Stimulated activated CD4-positive, alpha-beta T cell treated with anti-CD3 and anti-CD28 coated beads, Interleukin-2, amount 100 ng/mL, for 24 hours (primary cell): ENCODE measurements around the gene PPP1R14C.

ENCODE experiments used
- DNase-seq, 2 donors: peaks; one replicate each; pipeline ENCODE4 v3.0.0-alpha.2; 2020

Gene PPP1R14C

GRCh38 chr6:150196942-150197745 is 54.3 kb downstream of the PPP1R14C start:
- no peak for DNase-seq

- no peak for DNase-seq
These were observed 55.7 kb downstream of the PPP1R14C start for GRCh38 chr6:150198532-150198931.

- no peak for DNase-seq
These were observed 56.4 kb downstream of the PPP1R14C start for GRCh38 chr6:150199241-150199640.

GRCh38 chr6:150200428-150201100 is 57.7 kb downstream of the PPP1R14C start:
- no peak for DNase-seq

GRCh38 chr6:150201285-150201684 is 58.4 kb downstream of the PPP1R14C start:
- no peak for DNase-seq

- DNase-seq, result no peak
These were observed 59.0 kb downstream of the PPP1R14C start for GRCh38 chr6:150201772-150202329.

GRCh38 chr6:150202404-150202803 is 59.6 kb downstream of the PPP1R14C start:
- no peak for DNase-seq

GRCh38 chr6:150202934-150203333 is 60.1 kb downstream of the PPP1R14C start:
- no peak for DNase-seq

- no peak for DNase-seq
These were observed 60.5 kb downstream of the PPP1R14C start for GRCh38 chr6:150203378-150203777.

- no peak for DNase-seq
These were observed 61.2 kb downstream of the PPP1R14C start for GRCh38 chr6:150203871-150204545.

GRCh38 chr6:150204705-150205472 is 62.0 kb downstream of the PPP1R14C start:
- no peak for DNase-seq

- no peak for DNase-seq
These were observed 65.2 kb downstream of the PPP1R14C start for GRCh38 chr6:150207931-150208570.

- no peak for DNase-seq
These were observed 65.9 kb downstream of the PPP1R14C start for GRCh38 chr6:150208611-150209352.

- no peak for DNase-seq
These were observed 66.6 kb downstream of the PPP1R14C start for GRCh38 chr6:150209415-150209814.

- no peak for DNase-seq
These were observed 69.1 kb downstream of the PPP1R14C start for GRCh38 chr6:150211700-150212511.

- no peak for DNase-seq
These were observed 69.9 kb downstream of the PPP1R14C start for GRCh38 chr6:150212778-150213177.

- no peak for DNase-seq
These were observed 70.5 kb downstream of the PPP1R14C start for GRCh38 chr6:150213301-150213700.

GRCh38 chr6:150214310-150214709 is 71.5 kb downstream of the PPP1R14C start:
- no peak for DNase-seq

- no peak for DNase-seq
These were observed 78.0 kb downstream of the PPP1R14C start for GRCh38 chr6:150220634-150221551.
